Erythroblast (primary cell): ENCODE data around the gene ITGB2.

Experiments
- GATA1 ChIP-seq: IDR thresholded peaks from 2 replicates; pipeline ENCODE4 v1.6.1; 2011; ENCODE audit warnings: low read depth, mild to moderate bottlenecking, control low read depth, low read length, moderate library complexity
- POLR2A ChIP-seq: IDR thresholded peaks from 2 replicates; pipeline ENCODE4 v1.6.1; 2011; ENCODE audit warnings: mild to moderate bottlenecking, low read length

GRCh38 chr21:44931501-44932407 lies 11.1 kb upstream of the ITGB2 start:
- no peak for TF ChIP-seq POLR2A
- TF ChIP-seq GATA1: no peak
